HepG2 (cell line): ENCODE measurements around the gene CA4. TPM values are rescaled to one million over a fixed set of nuclear protein-coding genes. Genes with fewer than 3 reads are reported as not detected.

Experiments used
- ATAC-seq: fragments of 200-7000 bp; cut with Tn5 transposase; 3 replicates; pipeline ENCODE4 v1.9.1; 2020; ENCODE audit warnings: mild to moderate bottlenecking, moderate library complexity
- BruUV-seq: library from RNA; stranded (reverse); fragments of 400-500 nt; replicated peaks from 2 replicates; lab custom pipeline; 2021; lab: Mats Ljungman, UMichigan
- CTCF ChIA-PET: fragments of 300-600 bp; formaldehyde crosslinking; extraction: SDS; loops from one replicate; lab custom pipeline; 2021; ENCODE audit warnings: low total read pairs, inconsistent platforms, low intra/inter-chr PET ratio; lab: Yijun Ruan, JAX
- POLR2A ChIA-PET: fragments of 350-600 bp; sonication (Branson Sonifier 250); formaldehyde crosslinking; loops from one replicate; lab custom pipeline; 2020; ENCODE audit warnings: antibody characterized with exemption, inconsistent platforms; lab: Yijun Ruan, JAX
- DNase-seq: peaks from one replicate; pipeline ENCODE4 v3.0.0-alpha.2; 2015; ENCODE audit warnings: low spot score
- FAIRE-seq: peaks from 3 replicates; lab custom pipeline; 2011; peaks lifted over from hg19 to GRCh38; lab: Jason Lieb, UNC
- H2AFZ ChIP-seq: one replicate; pipeline ENCODE4 v1.6.1; 2011; ENCODE audit warnings: low read length, inconsistent platforms
- H3K27ac ChIP-seq: fragments of 300-600 bp; 3 replicates; pipeline ENCODE4 v1.8.0; 2011; ENCODE audit warnings: mixed run types, mild to moderate bottlenecking, mixed read lengths, low read length, inconsistent platforms; ENCODE audit not compliant: insufficient read depth; ENCODE audit errors: extremely low read length
- H3K27me3 ChIP-seq, 2 experiments: fragments of 200-600 bp in 1 of 2; 2 replicates in 1 of 2; 3 replicates in 1 of 2; pipeline versions ENCODE4 v1.6.0 to v1.8.0; 2011; ENCODE audit warnings: low read length in 2 of 2, mild to moderate bottlenecking in 2 of 2, moderate library complexity in 2 of 2, inconsistent platforms in 1 of 2; ENCODE audit not compliant: insufficient read depth in 2 of 2, control insufficient read depth in 1 of 2
- H3K36me3 ChIP-seq, 2 experiments: fragments of 200-600 bp in 1 of 2; replicated peaks in 1 of 2; 2 replicates in 1 of 2; 3 replicates in 1 of 2; pipeline versions ENCODE4 v1.5.1 to v1.8.0; 2011; ENCODE audit warnings: low read length in 2 of 2, inconsistent platforms in 1 of 2; ENCODE audit not compliant: insufficient read depth in 2 of 2, control insufficient read depth in 1 of 2
- H3K4me1 ChIP-seq: 2 replicates; pipeline ENCODE4 v1.5.1; 2012; ENCODE audit warnings: low read length, inconsistent platforms; ENCODE audit not compliant: insufficient read depth
- H3K4me2 ChIP-seq: 2 replicates; pipeline ENCODE4 v1.6.0; 2011; ENCODE audit warnings: low read depth, low read length, inconsistent platforms
- H3K4me3 ChIP-seq, 3 experiments: fragments of 200-600 bp in 1 of 3; sonication (generic), shearing (Covaris generic) in 1 of 3; replicated peaks in 1 of 3; 2 replicates each; pipeline ENCODE4 v1.5.1; 2011 to 2016; ENCODE audit warnings: low read length in 3 of 3, inconsistent platforms in 2 of 3, low read depth in 2 of 3, mild to moderate bottlenecking in 2 of 3, control low read depth in 1 of 3, mixed read lengths in 1 of 3; ENCODE audit not compliant: insufficient read depth in 1 of 3
- H3K79me2 ChIP-seq: one replicate; pipeline ENCODE4 v1.6.1; 2011; ENCODE audit warnings: low read length, inconsistent platforms; ENCODE audit not compliant: insufficient read depth
- H3K9ac ChIP-seq: 2 replicates; pipeline ENCODE4 v1.6.0; 2011; ENCODE audit warnings: mild to moderate bottlenecking, low read depth, low read length, inconsistent platforms; ENCODE audit not compliant: insufficient read depth
- H3K9me3 ChIP-seq: 2 replicates; pipeline ENCODE4 v1.5.1; 2012; ENCODE audit warnings: mild to moderate bottlenecking, low read length
- H4K20me1 ChIP-seq: 2 replicates; pipeline ENCODE4 v1.6.0; 2011; ENCODE audit warnings: inconsistent platforms, mild to moderate bottlenecking, low read length, moderate library complexity; ENCODE audit not compliant: insufficient read depth
- AHR ChIP-seq: IDR thresholded peaks from 2 replicates; pipeline ENCODE4 v1.6.1; 2018; ENCODE audit warnings: missing genetic modification reagents, missing compliant biosample characterization
- KAT8 ChIP-seq: IDR thresholded peaks from 2 replicates; pipeline ENCODE4 v1.6.1; 2016; ENCODE audit warnings: missing genetic modification reagents, missing compliant biosample characterization
- KLF16 ChIP-seq, 2 experiments: sonication (generic) in 1 of 2; formaldehyde crosslinking in 1 of 2; IDR thresholded peaks; 2 replicates each; pipeline versions ENCODE4 v1.6.1 to v1.8.0; 2016 to 2023; ENCODE audit warnings: missing genetic modification reagents in 2 of 2, missing compliant biosample characterization in 1 of 2
- PITX1 ChIP-seq: sonication (generic); formaldehyde crosslinking; IDR thresholded peaks from 2 replicates; pipeline ENCODE4 v1.5.1; 2020; ENCODE audit warnings: mild to moderate bottlenecking, missing genetic modification reagents
- RCOR2 ChIP-seq: IDR thresholded peaks from 2 replicates; pipeline ENCODE4 v1.6.1; 2016; ENCODE audit warnings: missing biosample characterization, missing genetic modification reagents
- SAFB2 ChIP-seq: sonication (generic); formaldehyde crosslinking; IDR thresholded peaks from 2 replicates; pipeline ENCODE4 v1.5.1; 2020; ENCODE audit warnings: missing genetic modification reagents, low read depth, mild to moderate bottlenecking, borderline replicate concordance
- TP53 ChIP-seq: sonication (generic); formaldehyde crosslinking; conservative IDR thresholded peaks from 2 replicates; pipeline ENCODE4 v1.4.0; 2020; ENCODE audit warnings: missing genetic modification reagents
- ZNF160 ChIP-seq: sonication (generic); formaldehyde crosslinking; IDR thresholded peaks from 2 replicates; pipeline ENCODE4 v1.8.0; 2022; ENCODE audit warnings: mild to moderate bottlenecking, inconsistent platforms, missing genetic modification reagents
- ZNF331 ChIP-seq: sonication (generic); formaldehyde crosslinking; IDR thresholded peaks from 2 replicates; pipeline ENCODE4 v1.4.0; 2020; ENCODE audit warnings: missing genetic modification reagents
- ZNF383 ChIP-seq: sonication (generic); formaldehyde crosslinking; IDR thresholded peaks from 2 replicates; pipeline ENCODE4 v1.4.0; 2020; ENCODE audit warnings: missing genetic modification reagents, mild to moderate bottlenecking, borderline replicate concordance
- WGBS: methylation state at CpG from one replicate; pipeline ENCODE4 v1.1.6; 2017; ENCODE audit warnings: low lambda C conversion rate; 5-methylcytosine and 5-hydroxymethylcytosine counted together
- in situ Hi-C: cut with HindIII; loops from 2 replicates; pipeline ENCODE4 v1.10.0; 2017; ENCODE audit warnings: low pct_unique_long_range_greater_than_20kb; ENCODE audit not compliant: extremely low pct_ligation_motif_present
- intact Hi-C: fragments of 100-400 bp; cut with micrococcal nuclease; formaldehyde crosslinking; loops from one replicate; pipeline ENCODE4 v1.10.0; 2022; ENCODE audit not compliant: unreplicated experiment
- polyA plus RNA-seq, 8 experiments: library from polyadenylated mRNA; depleted of rRNA in 3 of 8; stranded (reverse) in 7 of 8; unstranded in 1 of 8; fragments of >200 nt; fragmentation: Illumina TruSeq in 4 of 8; extraction: Trizol in 4 of 8; gene quantifications; 2 replicates each; pipeline versions ENCODE4 v1.2.1 to v1.2.3, GENCODE V29; 2011 to 2016; ENCODE audit warnings: low read depth in 4 of 8, missing spikeins in 1 of 8, mixed read lengths in 1 of 8; ENCODE audit not compliant: insufficient read depth in 1 of 8
- total RNA-seq, 5 experiments: library from RNA; depleted of rRNA; stranded (reverse); fragments of >200 nt; fragmentation: Illumina TruSeq; extraction: Trizol; gene quantifications; 2 replicates each; pipeline ENCODE4 v1.2.3, GENCODE V29; 2016; ENCODE audit warnings: low read depth in 1 of 5
- TF ChIP-seq, protein P1 (sequence below): IDR thresholded peaks from 2 replicates; pipeline ENCODE4 v1.6.1; 2016; ENCODE audit warnings: control low read depth
- TF ChIP-seq, protein P2 (sequence below): sonication (generic); formaldehyde crosslinking; IDR thresholded peaks from 2 replicates; pipeline ENCODE4 v1.5.1; 2020; ENCODE audit warnings: missing genetic modification reagents, mild to moderate bottlenecking, borderline replicate concordance
- TF ChIP-seq, protein P3 (sequence below): sonication (generic); formaldehyde crosslinking; IDR thresholded peaks from 2 replicates; pipeline ENCODE4 v1.4.0; 2020; ENCODE audit warnings: missing genetic modification reagents, mild to moderate bottlenecking, borderline replicate concordance
- TF ChIP-seq, protein P4 (sequence below): sonication (generic); formaldehyde crosslinking; IDR thresholded peaks from 2 replicates; pipeline ENCODE4 v1.8.0; 2022; ENCODE audit warnings: missing genetic modification reagents, mild to moderate bottlenecking, moderate library complexity, borderline replicate concordance

The CA4 gene
- total and polyA plus RNA-seq, 2 of the 13 experiments (the other 11 are each of a cell fraction or from before 2014, with no cell fraction given) = not detected

DNA sequence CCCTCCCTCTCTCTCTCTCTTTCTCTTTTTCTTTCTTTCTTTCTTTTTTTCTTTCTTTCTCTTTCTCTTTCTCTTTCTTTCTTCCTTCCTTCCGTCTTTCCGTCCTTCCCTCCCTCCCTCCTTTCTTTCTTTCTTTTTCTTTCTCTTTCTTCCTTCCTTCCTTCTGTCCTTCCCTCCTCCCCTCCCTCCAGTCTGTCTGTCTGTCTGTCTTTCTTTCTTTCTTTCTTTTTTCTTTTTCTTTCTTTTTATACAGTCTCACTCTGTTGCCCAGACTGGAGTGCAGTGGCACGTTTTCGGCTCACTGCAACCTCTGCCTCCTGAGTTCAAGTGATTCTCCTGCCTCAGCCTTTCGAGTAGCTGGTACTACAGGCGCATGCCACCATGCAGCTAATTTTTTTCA, 14.4 kb downstream of the CA4 start:
- ChIA-PET CTCF (no interaction called here), POLR2A (interaction anchor here (1.6 kb wide), 1 partner anchor 7 kb away, joined by 3 read pairs; no protein-coding TSS in a partner anchor)
- Histone ChIP-seq H3K9ac (no peak overlapping the region), H3K36me3 (no peaks in the 10 kb centered on the region), H4K20me1 (no peaks in the 10 kb centered on the region), H3K4me2 (no peak overlapping the region), H3K9me3 (no peaks in the 10 kb centered on the region), H3K27ac (no peak overlapping the region), H3K4me3 (no peak overlapping the region), H3K79me2 (no peaks in the 10 kb centered on the region), H3K27me3 (peaks cover 4 to 31% of the 10 kb centered on the region in 2 experiments; a peak in 2 of 5 replicates), H2AFZ (no peak overlapping the region), H3K4me1 (peaks cover 38% of the 10 kb centered on the region)
- ATAC-seq (no peak), DNase-seq (no peak), FAIRE-seq (no peak)
- intact Hi-C loops = no loop called here
- WGBS = 93% methylated on average over 6 of the region's 6 CpGs
- no TSS peak for BruUV-seq
- in situ Hi-C loops = loop anchor here (10.0 kb wide), 1 partner anchor 271 kb away; no protein-coding TSS in a partner anchor
- no peak for TF ChIP-seq PITX1
- no peak for TF ChIP-seq KAT8
- TF ChIP-seq RCOR2 (CRISPR knock-in tag) = no peak
- TF ChIP-seq, protein P1, sequence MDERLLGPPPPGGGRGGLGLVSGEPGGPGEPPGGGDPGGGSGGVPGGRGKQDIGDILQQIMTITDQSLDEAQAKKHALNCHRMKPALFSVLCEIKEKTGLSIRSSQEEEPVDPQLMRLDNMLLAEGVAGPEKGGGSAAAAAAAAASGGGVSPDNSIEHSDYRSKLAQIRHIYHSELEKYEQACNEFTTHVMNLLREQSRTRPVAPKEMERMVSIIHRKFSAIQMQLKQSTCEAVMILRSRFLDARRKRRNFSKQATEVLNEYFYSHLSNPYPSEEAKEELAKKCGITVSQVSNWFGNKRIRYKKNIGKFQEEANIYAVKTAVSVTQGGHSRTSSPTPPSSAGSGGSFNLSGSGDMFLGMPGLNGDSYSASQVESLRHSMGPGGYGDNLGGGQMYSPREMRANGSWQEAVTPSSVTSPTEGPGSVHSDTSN = no peak
- TF ChIP-seq ZNF160 = no peak
- TF ChIP-seq AHR = no peak
- TF ChIP-seq SAFB2 (CRISPR knock-in tag) = no peak
- no peak for TF ChIP-seq KLF16 (CRISPR knock-in tag; IDR thresholded peaks at IDR 0.05)
- no peak for TF ChIP-seq ZNF383 (CRISPR knock-in tag)
- no peak for TF ChIP-seq TP53 (CRISPR knock-in tag)
- TF ChIP-seq, protein P2, sequence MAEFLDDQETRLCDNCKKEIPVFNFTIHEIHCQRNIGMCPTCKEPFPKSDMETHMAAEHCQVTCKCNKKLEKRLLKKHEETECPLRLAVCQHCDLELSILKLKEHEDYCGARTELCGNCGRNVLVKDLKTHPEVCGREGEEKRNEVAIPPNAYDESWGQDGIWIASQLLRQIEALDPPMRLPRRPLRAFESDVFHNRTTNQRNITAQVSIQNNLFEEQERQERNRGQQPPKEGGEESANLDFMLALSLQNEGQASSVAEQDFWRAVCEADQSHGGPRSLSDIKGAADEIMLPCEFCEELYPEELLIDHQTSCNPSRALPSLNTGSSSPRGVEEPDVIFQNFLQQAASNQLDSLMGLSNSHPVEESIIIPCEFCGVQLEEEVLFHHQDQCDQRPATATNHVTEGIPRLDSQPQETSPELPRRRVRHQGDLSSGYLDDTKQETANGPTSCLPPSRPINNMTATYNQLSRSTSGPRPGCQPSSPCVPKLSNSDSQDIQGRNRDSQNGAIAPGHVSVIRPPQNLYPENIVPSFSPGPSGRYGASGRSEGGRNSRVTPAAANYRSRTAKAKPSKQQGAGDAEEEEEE (CRISPR knock-in tag) = no peak
- no peak for TF ChIP-seq ZNF331
- TF ChIP-seq, protein P3, sequence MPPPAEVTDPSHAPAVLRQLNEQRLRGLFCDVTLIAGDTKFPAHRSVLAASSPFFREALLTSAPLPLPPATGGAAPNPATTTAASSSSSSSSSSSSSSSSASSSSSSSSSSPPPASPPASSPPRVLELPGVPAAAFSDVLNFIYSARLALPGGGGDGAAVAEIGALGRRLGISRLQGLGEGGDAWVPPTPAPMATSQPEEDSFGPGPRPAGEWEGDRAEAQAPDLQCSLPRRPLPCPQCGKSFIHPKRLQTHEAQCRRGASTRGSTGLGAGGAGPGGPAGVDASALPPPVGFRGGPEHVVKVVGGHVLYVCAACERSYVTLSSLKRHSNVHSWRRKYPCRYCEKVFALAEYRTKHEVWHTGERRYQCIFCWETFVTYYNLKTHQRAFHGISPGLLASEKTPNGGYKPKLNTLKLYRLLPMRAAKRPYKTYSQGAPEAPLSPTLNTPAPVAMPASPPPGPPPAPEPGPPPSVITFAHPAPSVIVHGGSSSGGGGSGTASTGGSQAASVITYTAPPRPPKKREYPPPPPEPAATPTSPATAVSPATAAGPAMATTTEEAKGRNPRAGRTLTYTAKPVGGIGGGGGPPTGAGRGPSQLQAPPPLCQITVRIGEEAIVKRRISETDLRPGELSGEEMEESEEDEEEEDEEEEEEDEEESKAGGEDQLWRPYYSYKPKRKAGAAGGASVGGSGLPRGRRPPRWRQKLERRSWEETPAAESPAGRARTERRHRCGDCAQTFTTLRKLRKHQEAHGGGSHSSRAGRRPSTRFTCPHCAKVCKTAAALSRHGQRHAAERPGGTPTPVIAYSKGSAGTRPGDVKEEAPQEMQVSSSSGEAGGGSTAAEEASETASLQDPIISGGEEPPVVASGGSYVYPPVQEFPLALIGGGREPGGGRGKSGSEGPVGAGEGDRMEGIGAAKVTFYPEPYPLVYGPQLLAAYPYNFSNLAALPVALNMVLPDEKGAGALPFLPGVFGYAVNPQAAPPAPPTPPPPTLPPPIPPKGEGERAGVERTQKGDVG (CRISPR knock-in tag) = no peak
- TF ChIP-seq, protein P4, sequence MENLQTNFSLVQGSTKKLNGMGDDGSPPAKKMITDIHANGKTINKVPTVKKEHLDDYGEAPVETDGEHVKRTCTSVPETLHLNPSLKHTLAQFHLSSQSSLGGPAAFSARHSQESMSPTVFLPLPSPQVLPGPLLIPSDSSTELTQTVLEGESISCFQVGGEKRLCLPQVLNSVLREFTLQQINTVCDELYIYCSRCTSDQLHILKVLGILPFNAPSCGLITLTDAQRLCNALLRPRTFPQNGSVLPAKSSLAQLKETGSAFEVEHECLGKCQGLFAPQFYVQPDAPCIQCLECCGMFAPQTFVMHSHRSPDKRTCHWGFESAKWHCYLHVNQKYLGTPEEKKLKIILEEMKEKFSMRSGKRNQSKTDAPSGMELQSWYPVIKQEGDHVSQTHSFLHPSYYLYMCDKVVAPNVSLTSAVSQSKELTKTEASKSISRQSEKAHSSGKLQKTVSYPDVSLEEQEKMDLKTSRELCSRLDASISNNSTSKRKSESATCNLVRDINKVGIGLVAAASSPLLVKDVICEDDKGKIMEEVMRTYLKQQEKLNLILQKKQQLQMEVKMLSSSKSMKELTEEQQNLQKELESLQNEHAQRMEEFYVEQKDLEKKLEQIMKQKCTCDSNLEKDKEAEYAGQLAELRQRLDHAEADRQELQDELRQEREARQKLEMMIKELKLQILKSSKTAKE (CRISPR knock-in tag) = no peak
